Measurements from ENCODE around the gene INVS.

- no peak for TF ChIP-seq CTCF (IDR thresholded peaks at IDR 0.05)
- TF ChIP-seq POLR2A (IDR thresholded peaks at IDR 0.05) = no peak
- no peak for TF ChIP-seq POLR2AphosphoS5 (IDR thresholded peaks at IDR 0.05; ENCODE audit: insufficient read depth in 1 of 2, low read depth in 1 of 2)
These were observed 193.4 kb downstream of the INVS start for GRCh38 chr9:100292414-100292813.
